ENCODE results near the gene IL11RA. TPM values are rescaled to one million over a fixed set of nuclear protein-coding genes. Genes with fewer than 3 reads are reported as not detected.
A peak's percentile ranks its signal among the peaks of the same experiment; 100 is the strongest.

IL11RA gene
- total and polyA plus RNA-seq, 9 of the 15 experiments (the other 6 are each of a cell fraction or from before 2014, with no cell fraction given): 0.11 to 5.8 (median 2.8) TPM

- TF ChIP-seq CUX1 (CRISPR knock-in tag; IDR thresholded peaks at IDR 0.05) (no peak), RREB1 (CRISPR knock-in tag; IDR thresholded peaks at IDR 0.05) (no peak), SP2 (IDR thresholded peaks at IDR 0.05; ENCODE audit: extremely low read depth, low read depth, low read length, poor library complexity, severe bottlenecking) (no peak), ELK1 (CRISPR knock-in tag; IDR thresholded peaks at IDR 0.05) (no peak), ELK3 (CRISPR knock-in tag; IDR thresholded peaks at IDR 0.05) (no peak), ZKSCAN8 (CRISPR knock-in tag; IDR thresholded peaks at IDR 0.05) (no peak), ZBTB11 (CRISPR knock-in tag; IDR thresholded peaks at IDR 0.05) (peak in 1 of 3 experiments; percentile 25; a peak in 1 of 6 replicates)
These were observed 5.5 kb upstream of the IL11RA start, which contains the start of gene GALT (continued) for GRCh38 chr9:34646211-34647083.
